Liver (tissue), 9 donors: Measurements from ENCODE around the gene CARD19. TPM values are rescaled to one million over a fixed set of nuclear protein-coding genes. Genes with fewer than 3 reads are reported as not detected.
"Not testable (repeated sequence)": the region's sequence is repeated elsewhere in the genome, so short reads cannot be mapped to it uniquely, and the experiment has no call there.

Experiments
- DNase-seq: peaks from one replicate; pipeline ENCODE4 v3.0.0-alpha.2; 2017; ENCODE audit warnings: low spot score
- H3K27ac ChIP-seq, 2 donors: one replicate each; pipeline ENCODE4 v1.7.0; 2013; ENCODE audit warnings: inconsistent platforms in 2 of 2, low read length in 2 of 2, control low read depth in 1 of 2, low read depth in 1 of 2, mild to moderate bottlenecking in 1 of 2
- H3K27me3 ChIP-seq, 4 donors: one replicate each; pipeline versions ENCODE4 v1.6.1 to v1.7.0; 2013; ENCODE audit warnings: low read length in 3 of 4, inconsistent platforms in 1 of 4, mild to moderate bottlenecking in 1 of 4, moderate library complexity in 1 of 4; ENCODE audit not compliant: control insufficient read depth in 4 of 4, insufficient read depth in 4 of 4
- H3K36me3 ChIP-seq, 4 donors: one replicate each; pipeline versions ENCODE4 v1.6.1 to v1.7.0; 2013; ENCODE audit warnings: low read length in 3 of 4, mild to moderate bottlenecking in 3 of 4, low read depth in 1 of 4, moderate library complexity in 1 of 4; ENCODE audit not compliant: control insufficient read depth in 4 of 4, insufficient read depth in 3 of 4
- H3K4me1 ChIP-seq, 4 donors: one replicate each; pipeline versions ENCODE4 v1.6.1 to v1.7.0; 2013; ENCODE audit warnings: low read length in 3 of 4, mild to moderate bottlenecking in 3 of 4, moderate library complexity in 1 of 4; ENCODE audit not compliant: control insufficient read depth in 4 of 4, insufficient read depth in 4 of 4
- H3K4me3 ChIP-seq, 3 donors: one replicate each; pipeline versions ENCODE4 v1.6.1 to v1.7.0; 2013; ENCODE audit warnings: low read length in 3 of 3, control low read depth in 1 of 3, low read depth in 1 of 3, mild to moderate bottlenecking in 1 of 3
- H3K9ac ChIP-seq, 2 donors: one replicate each; pipeline ENCODE4 v1.7.0; 2013; ENCODE audit warnings: low read length in 2 of 2, mild to moderate bottlenecking in 2 of 2, moderate library complexity in 2 of 2, control low read depth in 1 of 2, low read depth in 1 of 2
- H3K9me3 ChIP-seq, 4 donors: one replicate each; pipeline versions ENCODE4 v1.6.1 to v1.7.0; 2013; ENCODE audit warnings: low read length in 3 of 4; ENCODE audit not compliant: control insufficient read depth in 4 of 4
- EGR1 ChIP-seq, 2 donors: IDR thresholded peaks; 2 replicates each; pipeline ENCODE4 v1.6.1; 2016 to 2018; ENCODE audit warnings: antibody characterized with exemption in 2 of 2, low read depth in 2 of 2
- FOXA1 ChIP-seq: IDR thresholded peaks from 2 replicates; pipeline ENCODE4 v1.6.1; 2016; ENCODE audit warnings: antibody characterized with exemption
- FOXA2 ChIP-seq: IDR thresholded peaks from 2 replicates; pipeline ENCODE4 v1.6.1; 2016; ENCODE audit warnings: antibody characterized with exemption
- GABPA ChIP-seq, 2 donors: IDR thresholded peaks in 1 of 2; conservative IDR thresholded peaks in 1 of 2; 2 replicates each; pipeline ENCODE4 v1.6.1; 2016; ENCODE audit warnings: antibody characterized with exemption in 2 of 2, mild to moderate bottlenecking in 1 of 2, moderate library complexity in 1 of 2
- HNF4A ChIP-seq, 2 donors: conservative IDR thresholded peaks; 2 replicates each; pipeline ENCODE4 v1.6.1; 2016; ENCODE audit warnings: antibody characterized with exemption in 2 of 2, mild to moderate bottlenecking in 2 of 2
- HNF4G ChIP-seq: IDR thresholded peaks from 2 replicates; pipeline ENCODE4 v1.6.1; 2016; ENCODE audit warnings: antibody characterized with exemption
- JUND ChIP-seq, 2 donors: IDR thresholded peaks; 2 replicates each; pipeline ENCODE4 v1.6.1; 2016; ENCODE audit warnings: antibody characterized with exemption in 2 of 2
- RAD21 ChIP-seq, 2 donors: IDR thresholded peaks; 2 replicates each; pipeline ENCODE4 v1.6.1; 2016; ENCODE audit warnings: antibody characterized with exemption in 2 of 2, mild to moderate bottlenecking in 2 of 2
- RXRA ChIP-seq, 2 donors: IDR thresholded peaks; 2 replicates each; pipeline ENCODE4 v1.6.1; 2017 to 2018; ENCODE audit warnings: antibody characterized with exemption in 2 of 2, mild to moderate bottlenecking in 1 of 2
- SP1 ChIP-seq: IDR thresholded peaks from 2 replicates; pipeline ENCODE4 v1.6.1; 2018; ENCODE audit warnings: antibody characterized with exemption, mild to moderate bottlenecking
- TAF1 ChIP-seq: conservative IDR thresholded peaks from 2 replicates; pipeline ENCODE4 v1.6.1; 2016; ENCODE audit warnings: antibody characterized with exemption, mild to moderate bottlenecking
- YY1 ChIP-seq: IDR thresholded peaks from 2 replicates; pipeline ENCODE4 v1.6.1; 2016; ENCODE audit warnings: antibody characterized with exemption, mild to moderate bottlenecking
- WGBS: extraction: QIAGEN DNeasy Blood & Tissue Kit; methylation state at CpG from one replicate; pipeline ENCODE4 v1.1.7; 2013; 5-methylcytosine and 5-hydroxymethylcytosine counted together
- polyA plus RNA-seq, 2 donors: library from polyadenylated mRNA; stranded (reverse) in 1 of 2; unstranded in 1 of 2; fragments of 200-250 nt in 1 of 2; fragments of >200 nt in 1 of 2; fragmentation: Nextera tagmentation in 1 of 2; extraction: Ambion mirVana in 1 of 2; gene quantifications; one replicate each; pipeline versions ENCODE4 v1.2.1 to v1.2.3, GENCODE V29; 2013 to 2015
- total RNA-seq, 2 donors: library from RNA; depleted of rRNA; stranded (reverse); fragments of >200 nt; gene quantifications; one replicate each; pipeline ENCODE4 v1.2.3, GENCODE V29; 2014
- TF ChIP-seq, protein P1 (sequence below): fragments of 150-350 bp; IDR thresholded peaks from 2 replicates; pipeline ENCODE4 v1.5.1; 2017; ENCODE audit warnings: improper control_type of control experiment, low read depth, low read length; ENCODE audit not compliant: missing input control
- TF ChIP-seq, protein P2 (sequence below): IDR thresholded peaks from 2 replicates; pipeline ENCODE4 v1.6.1; 2016; ENCODE audit warnings: antibody characterized with exemption, mild to moderate bottlenecking
- donor health status: healthy.
- donor health status: healthy.
- donor health status: healthy.
- donor health status: healthy.
- donor health status: healthy.

Gene CARD19
- total and polyA plus RNA-seq, 4 donors = 13.0 to 18.2 (median 16.3) TPM

DNA sequence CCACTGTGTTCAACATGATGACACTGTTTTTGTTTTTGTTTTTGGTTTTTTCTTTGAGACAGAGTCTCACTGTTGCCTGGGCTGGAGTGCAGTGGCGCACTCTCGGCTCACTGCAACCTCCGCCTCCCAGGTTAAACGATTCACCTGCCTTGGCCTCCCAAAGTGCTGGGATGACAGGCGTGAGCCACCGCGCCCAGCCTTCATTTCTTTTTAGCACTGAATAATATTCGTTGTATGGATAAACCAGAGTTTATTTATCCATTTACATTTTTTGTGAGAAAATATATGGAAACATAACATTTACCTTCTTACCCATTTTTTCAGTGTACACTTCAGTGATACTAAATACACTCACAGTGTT, 4.2 kb downstream of the CARD19 start:
- no peak overlapping the region for H3K27ac ChIP-seq

DNA sequence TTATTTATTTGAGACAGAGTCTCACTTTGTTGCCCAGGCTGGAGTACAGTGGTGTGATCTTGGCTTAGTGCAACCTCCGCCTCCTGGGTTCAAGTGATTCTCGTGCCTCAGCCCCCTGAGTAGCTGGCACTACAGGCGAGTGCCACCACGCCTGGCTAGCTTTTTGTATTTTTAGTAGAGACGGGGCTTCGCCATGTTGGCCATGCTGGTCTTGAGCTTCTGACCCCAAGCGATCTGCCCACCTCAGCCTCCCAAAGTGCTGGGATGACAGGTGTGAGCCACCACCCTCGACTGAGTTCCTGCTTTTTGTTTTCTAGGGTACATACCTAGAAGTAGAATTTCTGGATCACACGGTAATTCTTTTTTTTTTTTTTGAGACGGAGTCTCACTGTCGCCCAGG, 5.1 kb downstream of the CARD19 start:
- H3K36me3 ChIP-seq, H3K27me3 ChIP-seq, DNase-seq, H3K27ac ChIP-seq, H3K4me3 ChIP-seq, H3K9me3 ChIP-seq, H3K9ac ChIP-seq: not testable (repeated sequence)
- H3K4me1 ChIP-seq = peaks cover 6 to 18% (median 17%) of the 10 kb centered on the region in 4 donors
- 97% methylated on average over 11 of the region's 11 CpGs for WGBS

More for the DNA sequence above, 4.2 kb downstream of the CARD19 start:
- no peak overlapping the region for H3K9ac ChIP-seq
- H3K4me1 ChIP-seq = peaks cover 6 to 18% (median 17%) of the 10 kb centered on the region in 4 donors
- no peaks in the 10 kb centered on the region for H3K9me3 ChIP-seq
- 98% methylated on average over 8 of the region's 8 CpGs for WGBS
- H3K36me3 ChIP-seq = no peaks in the 10 kb centered on the region
- DNase-seq = no peak
- no peak overlapping the region for H3K4me3 ChIP-seq
- TF ChIP-seq YY1 = no peak
- no peak for TF ChIP-seq EGR1 (IDR thresholded peaks at IDR 0.05; ENCODE audit: low read depth in 2 of 2)
- TF ChIP-seq, protein P1, sequence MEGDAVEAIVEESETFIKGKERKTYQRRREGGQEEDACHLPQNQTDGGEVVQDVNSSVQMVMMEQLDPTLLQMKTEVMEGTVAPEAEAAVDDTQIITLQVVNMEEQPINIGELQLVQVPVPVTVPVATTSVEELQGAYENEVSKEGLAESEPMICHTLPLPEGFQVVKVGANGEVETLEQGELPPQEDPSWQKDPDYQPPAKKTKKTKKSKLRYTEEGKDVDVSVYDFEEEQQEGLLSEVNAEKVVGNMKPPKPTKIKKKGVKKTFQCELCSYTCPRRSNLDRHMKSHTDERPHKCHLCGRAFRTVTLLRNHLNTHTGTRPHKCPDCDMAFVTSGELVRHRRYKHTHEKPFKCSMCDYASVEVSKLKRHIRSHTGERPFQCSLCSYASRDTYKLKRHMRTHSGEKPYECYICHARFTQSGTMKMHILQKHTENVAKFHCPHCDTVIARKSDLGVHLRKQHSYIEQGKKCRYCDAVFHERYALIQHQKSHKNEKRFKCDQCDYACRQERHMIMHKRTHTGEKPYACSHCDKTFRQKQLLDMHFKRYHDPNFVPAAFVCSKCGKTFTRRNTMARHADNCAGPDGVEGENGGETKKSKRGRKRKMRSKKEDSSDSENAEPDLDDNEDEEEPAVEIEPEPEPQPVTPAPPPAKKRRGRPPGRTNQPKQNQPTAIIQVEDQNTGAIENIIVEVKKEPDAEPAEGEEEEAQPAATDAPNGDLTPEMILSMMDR = no peak
- no peak for TF ChIP-seq RAD21 (IDR thresholded peaks at IDR 0.05)
- TF ChIP-seq FOXA1 = no peak
- no peak for TF ChIP-seq HNF4A (conservative IDR thresholded peaks at IDR 0.05)
- no peak for TF ChIP-seq TAF1
- TF ChIP-seq, protein P2, sequence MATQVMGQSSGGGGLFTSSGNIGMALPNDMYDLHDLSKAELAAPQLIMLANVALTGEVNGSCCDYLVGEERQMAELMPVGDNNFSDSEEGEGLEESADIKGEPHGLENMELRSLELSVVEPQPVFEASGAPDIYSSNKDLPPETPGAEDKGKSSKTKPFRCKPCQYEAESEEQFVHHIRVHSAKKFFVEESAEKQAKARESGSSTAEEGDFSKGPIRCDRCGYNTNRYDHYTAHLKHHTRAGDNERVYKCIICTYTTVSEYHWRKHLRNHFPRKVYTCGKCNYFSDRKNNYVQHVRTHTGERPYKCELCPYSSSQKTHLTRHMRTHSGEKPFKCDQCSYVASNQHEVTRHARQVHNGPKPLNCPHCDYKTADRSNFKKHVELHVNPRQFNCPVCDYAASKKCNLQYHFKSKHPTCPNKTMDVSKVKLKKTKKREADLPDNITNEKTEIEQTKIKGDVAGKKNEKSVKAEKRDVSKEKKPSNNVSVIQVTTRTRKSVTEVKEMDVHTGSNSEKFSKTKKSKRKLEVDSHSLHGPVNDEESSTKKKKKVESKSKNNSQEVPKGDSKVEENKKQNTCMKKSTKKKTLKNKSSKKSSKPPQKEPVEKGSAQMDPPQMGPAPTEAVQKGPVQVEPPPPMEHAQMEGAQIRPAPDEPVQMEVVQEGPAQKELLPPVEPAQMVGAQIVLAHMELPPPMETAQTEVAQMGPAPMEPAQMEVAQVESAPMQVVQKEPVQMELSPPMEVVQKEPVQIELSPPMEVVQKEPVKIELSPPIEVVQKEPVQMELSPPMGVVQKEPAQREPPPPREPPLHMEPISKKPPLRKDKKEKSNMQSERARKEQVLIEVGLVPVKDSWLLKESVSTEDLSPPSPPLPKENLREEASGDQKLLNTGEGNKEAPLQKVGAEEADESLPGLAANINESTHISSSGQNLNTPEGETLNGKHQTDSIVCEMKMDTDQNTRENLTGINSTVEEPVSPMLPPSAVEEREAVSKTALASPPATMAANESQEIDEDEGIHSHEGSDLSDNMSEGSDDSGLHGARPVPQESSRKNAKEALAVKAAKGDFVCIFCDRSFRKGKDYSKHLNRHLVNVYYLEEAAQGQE = no peak
- TF ChIP-seq GABPA (IDR thresholded peaks at IDR 0.05 in 1 of 2, conservative IDR thresholded peaks at IDR 0.05 in 1 of 2) = no peak
- no peak for TF ChIP-seq HNF4G
- no peak for TF ChIP-seq SP1
- TF ChIP-seq JUND (IDR thresholded peaks at IDR 0.05) = no peak
- no peak for TF ChIP-seq RXRA (IDR thresholded peaks at IDR 0.05)
- TF ChIP-seq FOXA2 = no peak
- no peaks in the 10 kb centered on the region for H3K27me3 ChIP-seq

DNA sequence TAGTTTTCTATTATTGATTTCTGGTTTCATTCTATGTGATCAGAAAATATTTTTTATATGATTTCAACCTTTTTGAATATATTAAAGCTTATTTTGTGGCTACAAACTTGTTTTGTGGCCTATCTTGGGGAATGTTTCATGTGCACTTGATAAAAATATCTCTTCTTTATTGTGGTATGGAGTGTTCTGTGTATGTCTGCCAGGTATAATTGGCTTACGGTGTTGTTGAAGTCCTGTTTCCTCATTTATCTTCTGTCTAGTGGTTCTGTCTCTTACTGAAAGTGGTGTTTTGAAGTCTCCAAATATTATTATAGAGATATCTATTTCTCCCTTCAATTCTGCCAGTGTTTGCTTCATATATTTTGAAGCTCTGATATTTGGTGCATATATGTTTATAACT, 9.6 kb downstream of the CARD19 start:
- H3K36me3 ChIP-seq = peaks cover 0 to under 1% (median 0%) of the 10 kb centered on the region in 4 donors
- peaks cover 0 to 5% (median 0%) of the 10 kb centered on the region in 4 donors for H3K4me1 ChIP-seq
- no peak overlapping the region for H3K4me3 ChIP-seq
- TF ChIP-seq GABPA (IDR thresholded peaks at IDR 0.05 in 1 of 2, conservative IDR thresholded peaks at IDR 0.05 in 1 of 2) = no peak
- no peak overlapping the region for H3K27ac ChIP-seq
- H3K9ac ChIP-seq = no peak overlapping the region
- H3K9me3 ChIP-seq = no peaks in the 10 kb centered on the region
- WGBS = 91% methylated on average over 1 of the region's 1 CpG
- no peaks in the 10 kb centered on the region for H3K27me3 ChIP-seq
- no peak for DNase-seq
